T47D (cell line): ENCODE data around the gene DDOST.

Experiments
- DNase-seq, 2 experiments: peaks; one replicate each; pipeline versions ENCODE4 v3.0.0 to v3.0.0-alpha.2; 2011 to 2012; ENCODE audit warnings: low read depth in 1 of 2, low spot score in 1 of 2
- JUND ChIP-seq: IDR thresholded peaks from 2 replicates; pipeline ENCODE4 v1.6.1; 2012; ENCODE audit warnings: low read depth
- in situ Hi-C: cut with HindIII; loops from 2 replicates; pipeline ENCODE4 v1.10.0; 2016; ENCODE audit warnings: low sequenced_read_pairs, low pct_unique_long_range_greater_than_20kb

Gene DDOST

GRCh38 chr1:20661207-20662109 lies at the start of gene DDOST:
TSS of gene DDOST (minus strand) at chr1:20661369. CDS start at chr1:20661350, 19 bp downstream.
- DNase-seq = peak; percentile 93 to 96

GRCh38 chr1:20710469-20711284 lies 49.5 kb upstream of the DDOST start:
- DNase-seq = no peak
- TF ChIP-seq JUND = no peak
- in situ Hi-C loops = no loop called here

More at GRCh38 chr1:20661207-20662109, at the start of gene DDOST:
- in situ Hi-C loops = no loop called here
- no peak for TF ChIP-seq JUND

GRCh38 chr1:20709868-20710267 lies 48.7 kb upstream of the DDOST start:
- no peak for DNase-seq
- no peak for TF ChIP-seq JUND
- in situ Hi-C loops = no loop called here

- no peak for DNase-seq
- in situ Hi-C loops = no loop called here
- TF ChIP-seq JUND = no peak
These were observed 47.7 kb upstream of the DDOST start for GRCh38 chr1:20708891-20709290.

GRCh38 chr1:20708057-20708456 lies 46.9 kb upstream of the DDOST start:
- in situ Hi-C loops = no loop called here
- DNase-seq = no peak
- TF ChIP-seq JUND = no peak

GRCh38 chr1:20706841-20707240 lies 45.7 kb upstream of the DDOST start:
- no peak for TF ChIP-seq JUND
- DNase-seq = no peak
- in situ Hi-C loops = no loop called here

- no peak for TF ChIP-seq JUND
- DNase-seq = no peak
- in situ Hi-C loops = no loop called here
These were observed 44.1 kb upstream of the DDOST start for GRCh38 chr1:20705203-20705755.

GRCh38 chr1:20704390-20705202 lies 43.4 kb upstream of the DDOST start:
- DNase-seq = no peak
- in situ Hi-C loops = no loop called here
- no peak for TF ChIP-seq JUND

GRCh38 chr1:20703124-20703756 lies 42.1 kb upstream of the DDOST start:
- no peak for DNase-seq
- in situ Hi-C loops = no loop called here
- no peak for TF ChIP-seq JUND

- in situ Hi-C loops = no loop called here
- TF ChIP-seq JUND = no peak
- peak in 1 of 2 experiments; percentile 46 for DNase-seq
These were observed 41.2 kb upstream of the DDOST start for GRCh38 chr1:20702416-20702815.

GRCh38 chr1:20701847-20702246 lies 40.7 kb upstream of the DDOST start:
- DNase-seq = no peak
- in situ Hi-C loops = no loop called here
- no peak for TF ChIP-seq JUND
